Measurements from ENCODE around the gene MYL11. TPM values are rescaled to one million over a fixed set of nuclear protein-coding genes. Genes with fewer than 3 reads are reported as not detected.
A peak's percentile ranks its signal among the peaks of the same experiment; 100 is the strongest.
"Not testable (repeated sequence)": the region's sequence is repeated elsewhere in the genome, so short reads cannot be mapped to it uniquely, and the experiment has no call there.

Gene MYL11
- total RNA-seq, result 10 to 100 TPM in 1 of 2 donors, 1 to 10 TPM in 1; 3.5 to 23.5 TPM

- H3K9me3 ChIP-seq, result no peaks in the 10 kb centered on the region
- WGBS, result 97% methylated on average over 6 of the region's 6 CpGs
- H3K27ac ChIP-seq, result no peak within 1 kb of the TSS
- no peak within 1 kb of the TSS for H3K4me3 ChIP-seq
- TF ChIP-seq POLR2A (IDR thresholded peaks at IDR 0.05), result no peak
- TF ChIP-seq CTCF (IDR thresholded peaks at IDR 0.05), result no peak
- TF ChIP-seq POLR2AphosphoS5 (IDR thresholded peaks at IDR 0.05), result no peak
- H3K27me3 ChIP-seq (replicated peaks; ENCODE audit: insufficient read depth), result no peaks in the 10 kb centered on the region
- H3K36me3 ChIP-seq, result no peaks in the 10 kb centered on the region
- intact Hi-C loops (cut with DNase I), result loop anchor here (10.0 kb wide), 1 partner anchor 280 kb away; the partner anchor contains the start of genes TBX6 and YPEL3
- H3K4me1 ChIP-seq (replicated peaks), result peaks cover 7% of the 10 kb centered on the region
- no peak for DNase-seq (ENCODE audit: low spot score)
Measured at GRCh38 chr16:30374538-30374937, at the start of gene MYL11. TSS of gene MYL11 (plus strand) at chr16:30374802. CDS start at chr16:30374858, 56 bp downstream.

GRCh38 chr16:30334473-30334989, 40.1 kb upstream of the MYL11 start:
- H3K9me3 ChIP-seq; intact Hi-C loops (cut with DNase I); H3K27me3 ChIP-seq (replicated peaks; ENCODE audit: insufficient read depth); H3K36me3 ChIP-seq; H3K4me1 ChIP-seq (replicated peaks): not testable (repeated sequence)
- peak overlapping the region; percentile 91 to 93 for H3K27ac ChIP-seq
- peak; percentile 57 for DNase-seq (ENCODE audit: low spot score)
- H3K4me3 ChIP-seq, result peak overlapping the region; percentile 57 to 74
- WGBS, result 0% methylated on average over 5 of the region's 33 CpGs
- TF ChIP-seq POLR2AphosphoS5 (IDR thresholded peaks at IDR 0.05), result peak; percentile 5

- H3K9me3 ChIP-seq; H3K36me3 ChIP-seq; H3K27me3 ChIP-seq (replicated peaks; ENCODE audit: insufficient read depth); H3K4me1 ChIP-seq (replicated peaks); intact Hi-C loops (cut with DNase I): not testable (repeated sequence)
- H3K4me3 ChIP-seq, result peak overlapping the region; percentile 57 to 74
- peak; percentile 55 for TF ChIP-seq POLR2A (IDR thresholded peaks at IDR 0.05)
- TF ChIP-seq CTCF (IDR thresholded peaks at IDR 0.05), result peak in 1 of 4 experiments; percentile 9
- under 1% methylated on average over 67 of the region's 70 CpGs for WGBS
- DNase-seq (ENCODE audit: low spot score), result peak; percentile 80
- peak overlapping the region; percentile 91 to 93 for H3K27ac ChIP-seq
Measured at GRCh38 chr16:30335028-30335597, 39.5 kb upstream of the MYL11 start.

- Histone ChIP-seq H3K9me3 (no peaks in the 10 kb centered on the region), H3K4me3 (peak overlapping the region; percentile 57 to 74), H3K27me3 (replicated peaks; ENCODE audit: insufficient read depth) (no peaks in the 10 kb centered on the region), H3K27ac (peak overlapping the region; percentile 91 to 93), H3K4me1 (replicated peaks) (no peaks in the 10 kb centered on the region), H3K36me3 (no peaks in the 10 kb centered on the region)
- intact Hi-C loops (cut with DNase I), result no loop called here
- WGBS, result 23% methylated on average over 17 of the region's 17 CpGs
- no peak for DNase-seq (ENCODE audit: low spot score)
- TF ChIP-seq POLR2AphosphoS5 (IDR thresholded peaks at IDR 0.05) (no peak), CTCF (IDR thresholded peaks at IDR 0.05) (no peak), POLR2A (IDR thresholded peaks at IDR 0.05) (no peak)
Measured at GRCh38 chr16:30335598-30336474, 38.8 kb upstream of the MYL11 start.

GRCh38 chr16:30337964-30338357, 36.6 kb upstream of the MYL11 start:
- H3K36me3 ChIP-seq; H3K4me3 ChIP-seq; H3K9me3 ChIP-seq; DNase-seq (ENCODE audit: low spot score); H3K27me3 ChIP-seq (replicated peaks; ENCODE audit: insufficient read depth); H3K27ac ChIP-seq; intact Hi-C loops (cut with DNase I); H3K4me1 ChIP-seq (replicated peaks): not testable (repeated sequence)
- 96% methylated on average over 10 of the region's 10 CpGs for WGBS

GRCh38 chr16:30338715-30339114, 35.9 kb upstream of the MYL11 start:
- H3K27ac ChIP-seq; H3K27me3 ChIP-seq (replicated peaks; ENCODE audit: insufficient read depth); H3K4me1 ChIP-seq (replicated peaks); DNase-seq (ENCODE audit: low spot score); H3K4me3 ChIP-seq; H3K36me3 ChIP-seq; intact Hi-C loops (cut with DNase I); H3K9me3 ChIP-seq: not testable (repeated sequence)
- WGBS, result 73% methylated on average over 5 of the region's 5 CpGs

Measured in prostate gland (tissue), 2 donors.